Measurements from ENCODE around the gene FCER2. TPM values are rescaled to one million over a fixed set of nuclear protein-coding genes. Genes with fewer than 3 reads are reported as not detected.

Gene FCER2
- total RNA-seq, 2 experiments from 2014 or later, result 3.3 to 4.6 TPM

DNA sequence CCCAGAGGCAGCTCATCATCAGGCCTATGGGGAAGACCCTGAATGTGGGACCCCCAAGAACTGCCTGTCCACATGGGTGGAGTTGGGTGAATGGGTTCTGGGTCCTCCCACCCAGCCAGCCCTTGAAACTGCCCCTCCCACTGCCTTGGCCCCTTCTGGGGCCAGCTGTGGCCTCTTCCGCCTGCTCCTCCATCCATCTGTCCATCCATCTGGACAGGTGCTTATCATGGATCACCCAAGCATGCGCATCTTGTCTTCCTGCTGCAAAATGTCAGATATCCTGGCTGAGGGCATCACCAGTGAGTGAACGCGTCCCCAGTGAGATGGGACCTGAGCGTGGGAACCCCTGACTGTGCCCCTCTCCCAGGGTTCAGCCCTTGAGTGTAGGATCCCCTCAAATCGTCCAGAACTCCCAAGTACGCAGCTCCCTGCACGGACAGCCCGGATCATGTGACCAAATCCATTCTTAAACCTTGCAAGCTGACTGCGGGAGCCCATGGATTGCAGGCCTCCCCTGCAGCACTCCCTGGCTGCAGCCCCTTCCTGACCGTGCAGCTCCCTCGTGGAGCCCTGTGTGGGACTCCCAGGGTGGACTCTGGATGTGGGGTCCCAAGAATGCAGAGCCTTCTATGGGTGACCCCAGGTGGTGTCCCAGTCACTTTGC lies 63.0 kb downstream of the FCER2 start:
- H3K79me2 ChIP-seq (ENCODE audit: insufficient read depth, low read depth, low read length), result no peaks in the 10 kb centered on the region; the same call in 1 of the 2 replicates
- no peak overlapping the region for H2AFZ ChIP-seq (ENCODE audit: low read length)
- H3K9me2 ChIP-seq (ENCODE audit: insufficient read depth, low read length), result no peaks in the 10 kb centered on the region
- H3K4me2 ChIP-seq (ENCODE audit: low read length), result no peak overlapping the region
- H3K27ac ChIP-seq (ENCODE audit: low read depth, low read length, poor library complexity, severe bottlenecking), result no peak overlapping the region
- CTCF ChIA-PET (ENCODE audit: unreplicated experiment), result no interaction called here
- no TSS peak for BruUV-seq (replicated peaks)
- TF ChIP-seq EZH2phosphoT487 (IDR thresholded peaks at IDR 0.05; ENCODE audit: borderline replicate concordance, low read depth, low read length), result no peak
- TF ChIP-seq, protein P1, sequence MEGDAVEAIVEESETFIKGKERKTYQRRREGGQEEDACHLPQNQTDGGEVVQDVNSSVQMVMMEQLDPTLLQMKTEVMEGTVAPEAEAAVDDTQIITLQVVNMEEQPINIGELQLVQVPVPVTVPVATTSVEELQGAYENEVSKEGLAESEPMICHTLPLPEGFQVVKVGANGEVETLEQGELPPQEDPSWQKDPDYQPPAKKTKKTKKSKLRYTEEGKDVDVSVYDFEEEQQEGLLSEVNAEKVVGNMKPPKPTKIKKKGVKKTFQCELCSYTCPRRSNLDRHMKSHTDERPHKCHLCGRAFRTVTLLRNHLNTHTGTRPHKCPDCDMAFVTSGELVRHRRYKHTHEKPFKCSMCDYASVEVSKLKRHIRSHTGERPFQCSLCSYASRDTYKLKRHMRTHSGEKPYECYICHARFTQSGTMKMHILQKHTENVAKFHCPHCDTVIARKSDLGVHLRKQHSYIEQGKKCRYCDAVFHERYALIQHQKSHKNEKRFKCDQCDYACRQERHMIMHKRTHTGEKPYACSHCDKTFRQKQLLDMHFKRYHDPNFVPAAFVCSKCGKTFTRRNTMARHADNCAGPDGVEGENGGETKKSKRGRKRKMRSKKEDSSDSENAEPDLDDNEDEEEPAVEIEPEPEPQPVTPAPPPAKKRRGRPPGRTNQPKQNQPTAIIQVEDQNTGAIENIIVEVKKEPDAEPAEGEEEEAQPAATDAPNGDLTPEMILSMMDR (conservative IDR thresholded peaks at IDR 0.05; ENCODE audit: low read length), result no peak
- no peaks in the 10 kb centered on the region for H3K36me3 ChIP-seq (ENCODE audit: insufficient read depth, low read length)
- DNase-seq (ENCODE audit: low spot score), result no peak
- intact Hi-C loops (cut with micrococcal nuclease; ENCODE audit: unreplicated experiment), result no loop called here
- H4K20me1 ChIP-seq (ENCODE audit: insufficient read depth, low read length), result no peaks in the 10 kb centered on the region
- peaks cover 15% of the 10 kb centered on the region for H3K4me1 ChIP-seq (ENCODE audit: insufficient read depth, low read length, poor library complexity, severe bottlenecking)
- H3K4me3 ChIP-seq (ENCODE audit: low read depth, low read length, poor library complexity, severe bottlenecking), result no peak overlapping the region
- POLR2A ChIA-PET, result interaction anchor here (1.1 kb wide), 1 partner anchor 9 kb away, joined by 6 read pairs; the partner anchor contains the start of genes PET100 and XAB2
- H3K9me3 ChIP-seq (ENCODE audit: low read length), result no peaks in the 10 kb centered on the region

Other genes with a start within 250 kb of the FCER2 start
- not detected in 2 replicates for gene PEX11G, start 213.1 kb downstream of the FCER2 start, total RNA-seq (2014; rRNA removed; shearing (Covaris generic))
- not detected in 2 replicates for gene PEX11G, start 213.1 kb downstream of the FCER2 start, total RNA-seq (2022)
- gene ZNF358, start 186.0 kb downstream of the FCER2 start, total RNA-seq (2014; rRNA removed; shearing (Covaris generic)), result not detected in 2 replicates
- not detected in 2 replicates for gene ZNF358, start 186.0 kb downstream of the FCER2 start, total RNA-seq (2022)
- gene MCOLN1, start 179.5 kb downstream of the FCER2 start, total RNA-seq (2014; rRNA removed; shearing (Covaris generic)), result 2.4 and 7.8 TPM in 2 replicates
- 16.7 and 18.3 TPM in 2 replicates for gene MCOLN1, start 179.5 kb downstream of the FCER2 start, total RNA-seq (2022)
- gene PNPLA6, start 166.4 kb downstream of the FCER2 start, total RNA-seq (2014; rRNA removed; shearing (Covaris generic)), result 50.6 and 54.3 TPM in 2 replicates
- gene PNPLA6, start 166.4 kb downstream of the FCER2 start, total RNA-seq (2022), result 92.4 and 93.0 TPM in 2 replicates
- 1.1 and 1.6 TPM in 2 replicates for gene CAMSAP3, start 106.3 kb downstream of the FCER2 start, total RNA-seq (2014; rRNA removed; shearing (Covaris generic))
- gene CAMSAP3, start 106.3 kb downstream of the FCER2 start, total RNA-seq (2022), result 1.9 and 2.8 TPM in 2 replicates
- gene XAB2, start 72.6 kb downstream of the FCER2 start, total RNA-seq (2014; rRNA removed; shearing (Covaris generic)), result 35.0 and 36.6 TPM in 2 replicates
- gene XAB2, start 72.6 kb downstream of the FCER2 start, total RNA-seq (2022), result 39.7 and 39.9 TPM in 2 replicates
- gene PET100, start 72.3 kb downstream of the FCER2 start, total RNA-seq (2014; rRNA removed; shearing (Covaris generic)), result 48.8 and 65.4 TPM in 2 replicates
- 111 and 118 TPM in 2 replicates for gene PET100, start 72.3 kb downstream of the FCER2 start, total RNA-seq (2022)
- gene PCP2, start 68.4 kb downstream of the FCER2 start, total RNA-seq (2014; rRNA removed; shearing (Covaris generic)), result 0.82 TPM in 1 of 2 replicates, not detected in the other
- gene PCP2, start 68.4 kb downstream of the FCER2 start, total RNA-seq (2022), result 2.0 and 2.1 TPM in 2 replicates
- gene STXBP2, start 65.0 kb downstream of the FCER2 start, total RNA-seq (2014; rRNA removed; shearing (Covaris generic)), result 27.7 and 43.0 TPM in 2 replicates
- 121 and 138 TPM in 2 replicates for gene STXBP2, start 65.0 kb downstream of the FCER2 start, total RNA-seq (2022)
- gene RETN, start 33.1 kb downstream of the FCER2 start, total RNA-seq (2014; rRNA removed; shearing (Covaris generic)), result not detected in 2 replicates
- gene RETN, start 33.1 kb downstream of the FCER2 start, total RNA-seq (2022), result not detected in 2 replicates
- 0.22 and 0.28 TPM in 2 replicates for gene MCEMP1, start 25.0 kb downstream of the FCER2 start, total RNA-seq (2014; rRNA removed; shearing (Covaris generic))
- gene MCEMP1, start 25.0 kb downstream of the FCER2 start, total RNA-seq (2022), result not detected in 2 replicates
- gene TRAPPC5, start 21.3 kb downstream of the FCER2 start, total RNA-seq (2014; rRNA removed; shearing (Covaris generic)), result 78.4 and 91.5 TPM in 2 replicates
- 115 and 150 TPM in 2 replicates for gene TRAPPC5, start 21.3 kb downstream of the FCER2 start, total RNA-seq (2022)
- not detected in 2 replicates for gene CLEC4G, start 30.0 kb upstream of the FCER2 start, total RNA-seq (2014; rRNA removed; shearing (Covaris generic))
- not detected in 2 replicates for gene CLEC4G, start 30.0 kb upstream of the FCER2 start, total RNA-seq (2022)
- gene CD209, start 45.4 kb upstream of the FCER2 start, total RNA-seq (2014; rRNA removed; shearing (Covaris generic)), result not detected in 2 replicates
- gene CD209, start 45.4 kb upstream of the FCER2 start, total RNA-seq (2022), result not detected in 2 replicates
- gene CLEC4M, start 61.1 kb upstream of the FCER2 start, total RNA-seq (2014; rRNA removed; shearing (Covaris generic)), result not detected in 2 replicates
- gene CLEC4M, start 61.1 kb upstream of the FCER2 start, total RNA-seq (2022), result not detected in 2 replicates
- gene EVI5L, start 128.1 kb upstream of the FCER2 start, total RNA-seq (2014; rRNA removed; shearing (Covaris generic)), result 2.7 and 7.4 TPM in 2 replicates
- 5.5 and 5.9 TPM in 2 replicates for gene EVI5L, start 128.1 kb upstream of the FCER2 start, total RNA-seq (2022)
- gene PRR36, start 172.3 kb upstream of the FCER2 start, total RNA-seq (2014; rRNA removed; shearing (Covaris generic)), result not detected in 2 replicates
- gene PRR36, start 172.3 kb upstream of the FCER2 start, total RNA-seq (2022), result 0.17 TPM in 1 of 2 replicates, not detected in the other
- 0.08 TPM in 1 of 2 replicates, not detected in the other for gene LRRC8E, start 186.4 kb upstream of the FCER2 start, total RNA-seq (2014; rRNA removed; shearing (Covaris generic))
- not detected in 2 replicates for gene LRRC8E, start 186.4 kb upstream of the FCER2 start, total RNA-seq (2022)
- gene MAP2K7, start 201.7 kb upstream of the FCER2 start, total RNA-seq (2014; rRNA removed; shearing (Covaris generic)), result 19.4 and 23.2 TPM in 2 replicates
- gene MAP2K7, start 201.7 kb upstream of the FCER2 start, total RNA-seq (2022), result 44.5 and 48.1 TPM in 2 replicates
- gene TGFBR3L, start 212.7 kb upstream of the FCER2 start, total RNA-seq (2014; rRNA removed; shearing (Covaris generic)), result 0.13 TPM in 1 of 2 replicates, not detected in the other
- gene TGFBR3L, start 212.7 kb upstream of the FCER2 start, total RNA-seq (2022), result 0.61 and 0.74 TPM in 2 replicates
- gene SNAPC2, start 218.2 kb upstream of the FCER2 start, total RNA-seq (2014; rRNA removed; shearing (Covaris generic)), result 4.9 and 21.6 TPM in 2 replicates
- 6.2 and 8.2 TPM in 2 replicates for gene SNAPC2, start 218.2 kb upstream of the FCER2 start, total RNA-seq (2022)
- 0.13 TPM in 1 of 2 replicates, not detected in the other for gene CTXN1, start 224.0 kb upstream of the FCER2 start, total RNA-seq (2014; rRNA removed; shearing (Covaris generic))
- gene CTXN1, start 224.0 kb upstream of the FCER2 start, total RNA-seq (2022), result 0.98 and 1.0 TPM in 2 replicates
- 86.0 and 89.0 TPM in 2 replicates for gene TIMM44, start 241.5 kb upstream of the FCER2 start, total RNA-seq (2014; rRNA removed; shearing (Covaris generic))
- gene TIMM44, start 241.5 kb upstream of the FCER2 start, total RNA-seq (2022), result 97.6 and 116 TPM in 2 replicates

Measured in OCI-LY7 (cell line).